Liver (tissue), 3 donors: Measurements from ENCODE around the gene GRM1.

Source experiments
- ATF3 ChIP-seq: IDR thresholded peaks from 2 replicates; pipeline ENCODE4 v1.6.1; 2016; ENCODE audit warnings: antibody characterized with exemption
- CTCF ChIP-seq: fragments of 150-350 bp; IDR thresholded peaks from 2 replicates; pipeline ENCODE4 v1.5.1; 2017; ENCODE audit warnings: improper control_type of control experiment, low read depth, low read length; ENCODE audit not compliant: missing input control
- FOXA1 ChIP-seq: IDR thresholded peaks from 2 replicates; pipeline ENCODE4 v1.6.1; 2016; ENCODE audit warnings: antibody characterized with exemption
- GABPA ChIP-seq, 2 donors: IDR thresholded peaks in 1 of 2; conservative IDR thresholded peaks in 1 of 2; 2 replicates each; pipeline ENCODE4 v1.6.1; 2016; ENCODE audit warnings: antibody characterized with exemption in 2 of 2, mild to moderate bottlenecking in 1 of 2, moderate library complexity in 1 of 2
- HNF4A ChIP-seq, 2 donors: conservative IDR thresholded peaks; 2 replicates each; pipeline ENCODE4 v1.6.1; 2016; ENCODE audit warnings: antibody characterized with exemption in 2 of 2, mild to moderate bottlenecking in 2 of 2
- HNF4G ChIP-seq: IDR thresholded peaks from 2 replicates; pipeline ENCODE4 v1.6.1; 2016; ENCODE audit warnings: antibody characterized with exemption
- JUND ChIP-seq, 2 donors: IDR thresholded peaks; 2 replicates each; pipeline ENCODE4 v1.6.1; 2016; ENCODE audit warnings: antibody characterized with exemption in 2 of 2
- MAX ChIP-seq: IDR thresholded peaks from 2 replicates; pipeline ENCODE4 v1.6.1; 2016; ENCODE audit warnings: antibody characterized with exemption
- NR2F2 ChIP-seq: IDR thresholded peaks from 2 replicates; pipeline ENCODE4 v1.6.1; 2016; ENCODE audit warnings: antibody characterized with exemption
- RAD21 ChIP-seq, 2 donors: IDR thresholded peaks; 2 replicates each; pipeline ENCODE4 v1.6.1; 2016; ENCODE audit warnings: antibody characterized with exemption in 2 of 2, mild to moderate bottlenecking in 2 of 2
- RXRA ChIP-seq, 2 donors: IDR thresholded peaks; 2 replicates each; pipeline ENCODE4 v1.6.1; 2017 to 2018; ENCODE audit warnings: antibody characterized with exemption in 2 of 2, mild to moderate bottlenecking in 1 of 2
- SP1 ChIP-seq: IDR thresholded peaks from 2 replicates; pipeline ENCODE4 v1.6.1; 2018; ENCODE audit warnings: antibody characterized with exemption, mild to moderate bottlenecking
- TAF1 ChIP-seq: conservative IDR thresholded peaks from 2 replicates; pipeline ENCODE4 v1.6.1; 2016; ENCODE audit warnings: antibody characterized with exemption, mild to moderate bottlenecking
- YY1 ChIP-seq: IDR thresholded peaks from 2 replicates; pipeline ENCODE4 v1.6.1; 2016; ENCODE audit warnings: antibody characterized with exemption, mild to moderate bottlenecking
- donor health status: healthy.
- donor health status: healthy.

- TF ChIP-seq CTCF (no peak), FOXA1 (no peak), MAX (no peak), RAD21 (IDR thresholded peaks at IDR 0.05) (no peak), JUND (IDR thresholded peaks at IDR 0.05) (no peak), SP1 (no peak), HNF4A (conservative IDR thresholded peaks at IDR 0.05) (no peak), GABPA (IDR thresholded peaks at IDR 0.05 in 1 of 2, conservative IDR thresholded peaks at IDR 0.05 in 1 of 2) (no peak), TAF1 (no peak), ATF3 (no peak), YY1 (no peak), RXRA (IDR thresholded peaks at IDR 0.05) (no peak), HNF4G (no peak), NR2F2 (no peak)
Measured at GRCh38 chr6:146047371-146047770, 18.5 kb downstream of the GRM1 start.
